ENCODE data around the gene RFFL.
A peak's percentile ranks its signal among the peaks of the same experiment; 100 is the strongest.
"Not testable (repeated sequence)": the region's sequence is repeated elsewhere in the genome, so short reads cannot be mapped to it uniquely, and the experiment has no call there.

Gene RFFL, protein sequence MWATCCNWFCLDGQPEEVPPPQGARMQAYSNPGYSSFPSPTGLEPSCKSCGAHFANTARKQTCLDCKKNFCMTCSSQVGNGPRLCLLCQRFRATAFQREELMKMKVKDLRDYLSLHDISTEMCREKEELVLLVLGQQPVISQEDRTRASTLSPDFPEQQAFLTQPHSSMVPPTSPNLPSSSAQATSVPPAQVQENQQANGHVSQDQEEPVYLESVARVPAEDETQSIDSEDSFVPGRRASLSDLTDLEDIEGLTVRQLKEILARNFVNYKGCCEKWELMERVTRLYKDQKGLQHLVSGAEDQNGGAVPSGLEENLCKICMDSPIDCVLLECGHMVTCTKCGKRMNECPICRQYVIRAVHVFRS

DNA sequence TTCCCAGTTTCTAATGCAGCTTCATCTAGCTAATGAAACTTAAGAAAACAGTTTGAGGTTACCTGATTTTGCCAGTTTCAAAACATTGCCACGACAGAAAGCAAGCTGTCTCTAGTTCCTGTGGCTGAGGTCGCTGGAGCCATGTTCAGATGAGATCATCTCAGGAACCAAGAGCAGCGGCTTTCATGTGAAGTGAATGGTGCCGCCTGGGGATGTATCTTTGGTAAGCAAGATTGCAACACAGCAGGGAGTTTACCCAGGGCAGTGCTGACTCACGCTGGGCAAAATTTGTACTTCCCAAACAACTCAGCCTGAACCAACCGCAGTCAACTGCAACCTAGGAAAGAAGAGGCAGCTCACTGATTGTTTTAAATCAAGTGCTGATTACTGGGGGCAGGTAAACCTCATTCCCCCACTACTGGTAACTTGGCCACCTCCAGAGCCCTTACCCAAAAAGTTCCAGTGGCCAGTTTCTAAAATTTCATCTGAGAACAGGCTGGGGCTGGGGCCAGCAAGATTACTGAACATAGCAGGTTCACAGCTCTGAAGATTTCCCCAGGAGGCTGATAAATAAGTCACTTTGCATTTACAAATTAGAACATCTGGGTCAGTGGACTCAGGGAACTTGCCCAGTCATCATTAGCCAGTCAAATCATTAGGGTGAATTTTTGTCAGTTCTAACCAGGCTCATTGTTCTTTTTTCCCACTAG lies at the start of gene RFFL:
Gene RFFL, minus strand, starts transcription at position 194 of the 710 bp plus-strand sequence. CDS start 37,154 bp downstream, outside the sequence.
- peak; percentile 96 for DNase-seq

DNA sequence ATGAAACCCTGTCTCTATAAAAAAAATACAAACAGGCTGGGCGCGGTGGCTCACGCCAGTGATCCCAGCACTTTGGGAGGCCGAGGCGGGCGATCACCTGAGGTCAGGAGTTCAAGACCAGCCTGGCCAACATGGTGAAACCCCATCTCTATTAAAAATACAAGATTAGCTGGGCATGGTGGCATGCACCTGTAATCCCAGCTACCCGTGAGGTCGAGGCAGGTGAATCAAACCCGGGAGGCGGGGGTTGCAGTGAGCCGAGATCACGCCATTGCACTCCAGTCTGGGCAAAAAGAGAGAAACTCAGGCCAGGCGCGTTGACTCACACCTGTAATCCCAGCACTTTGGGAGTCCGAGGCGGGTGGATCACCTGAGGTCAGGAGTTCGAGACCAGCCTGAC lies 47.3 kb upstream of the RFFL start:
- DNase-seq: not testable (repeated sequence)

DNA sequence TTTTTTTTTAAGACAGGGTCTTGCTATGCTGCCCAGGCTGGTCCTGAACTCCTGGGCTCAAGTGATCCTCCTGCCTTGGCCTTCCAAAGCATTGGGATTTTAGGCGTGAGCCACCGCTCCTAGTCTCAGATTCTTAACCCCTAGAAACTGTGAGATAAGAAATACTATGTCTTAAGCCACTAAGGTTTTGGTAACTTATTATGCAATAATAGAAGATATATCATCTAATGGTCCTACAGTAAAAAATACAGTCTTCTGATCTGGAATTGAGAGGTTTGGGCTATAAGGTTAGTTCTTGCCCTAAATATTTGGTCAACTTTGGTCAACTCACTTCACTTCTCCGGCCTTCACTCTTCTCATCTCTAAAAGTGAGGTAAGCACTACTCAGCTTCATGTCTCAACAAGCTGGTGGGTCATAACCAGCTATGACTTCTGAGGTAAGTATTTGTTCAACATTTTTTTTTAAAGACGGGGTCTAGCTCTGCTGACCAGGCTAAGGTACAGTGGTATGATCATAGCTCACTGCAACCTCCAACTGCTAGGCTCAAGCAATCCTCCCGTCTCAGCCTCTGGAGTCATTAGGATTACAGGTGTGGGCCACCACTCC lies 41.4 kb upstream of the RFFL start:
- no peak for DNase-seq

DNA sequence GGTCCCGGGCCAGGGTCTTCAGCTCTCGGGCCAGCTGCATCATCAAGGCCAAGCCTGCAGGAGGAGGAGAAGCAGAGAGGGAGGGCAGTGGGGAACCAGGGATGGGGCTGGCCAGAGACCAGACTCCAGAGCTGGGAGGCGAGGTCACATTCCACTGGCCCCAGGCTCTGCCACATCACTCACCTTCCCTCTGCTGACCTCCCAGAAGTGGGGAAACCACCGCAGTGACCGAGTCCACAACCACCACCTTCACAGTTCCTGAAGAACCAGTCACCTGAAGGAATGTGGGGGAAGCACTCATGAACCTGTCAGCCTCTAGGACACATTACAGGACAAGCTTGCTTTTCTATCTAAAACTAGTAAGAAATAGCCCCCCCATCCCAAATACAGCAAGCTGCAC lies 39.8 kb upstream of the RFFL start:
- DNase-seq: no peak

DNA sequence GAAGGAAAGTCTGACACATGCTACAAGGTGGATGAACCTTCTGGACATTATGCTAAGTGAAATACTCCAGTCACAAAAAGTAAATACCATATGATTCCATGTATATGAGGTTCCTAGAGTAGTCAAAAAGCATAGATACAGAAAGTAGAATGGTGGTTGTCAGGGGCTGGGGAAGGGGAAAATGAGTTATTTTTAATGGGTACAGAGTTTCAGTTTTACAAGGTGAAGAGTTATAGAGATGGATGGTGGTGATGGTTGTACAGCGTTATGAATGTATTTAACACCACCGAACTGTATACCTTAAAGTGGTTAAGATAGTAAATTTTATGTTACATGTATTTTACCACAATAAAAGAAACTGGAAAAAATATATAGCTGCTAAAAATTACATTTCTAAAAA lies 38.2 kb upstream of the RFFL start:
- no peak for DNase-seq

DNA sequence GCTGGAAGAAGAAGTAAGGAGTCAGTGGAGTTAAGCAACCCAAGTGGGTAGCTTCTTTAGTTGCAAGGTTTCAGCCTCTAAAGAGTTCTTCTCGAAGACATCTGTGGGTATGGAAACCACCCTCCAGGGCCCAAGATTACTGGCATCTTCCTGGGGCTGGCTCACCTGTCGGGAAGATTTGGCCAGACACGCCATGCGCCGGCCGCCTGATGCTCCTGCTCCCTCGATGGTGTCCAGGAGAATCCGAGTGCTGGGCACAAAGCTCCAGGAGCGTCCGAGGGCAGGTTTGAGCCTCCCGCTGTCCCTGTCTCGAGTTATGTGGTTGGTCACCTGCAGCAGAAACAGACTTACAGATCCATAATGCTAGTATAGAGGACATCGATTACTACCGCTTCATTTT lies 37.5 kb upstream of the RFFL start:
- no peak for DNase-seq

DNA sequence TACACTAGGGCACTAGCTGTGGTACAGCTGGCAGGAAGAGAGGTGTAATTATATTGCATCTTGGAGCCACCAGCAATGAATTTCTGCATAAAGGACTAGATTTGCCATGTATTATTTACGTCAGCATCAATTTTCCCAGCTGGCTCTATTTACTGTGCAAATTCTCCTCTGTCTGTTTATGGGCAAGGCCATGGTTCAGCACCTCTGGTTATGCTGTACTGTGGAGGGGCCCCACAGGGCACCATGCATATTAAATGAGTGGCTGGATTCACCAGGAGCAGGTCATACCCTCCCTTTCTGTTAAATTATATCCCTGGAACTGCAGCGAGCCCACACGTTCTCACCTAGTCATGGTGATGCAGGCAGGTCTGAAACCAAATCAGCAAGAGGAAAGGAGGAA lies 36.4 kb upstream of the RFFL start:
- DNase-seq: no peak

DNA sequence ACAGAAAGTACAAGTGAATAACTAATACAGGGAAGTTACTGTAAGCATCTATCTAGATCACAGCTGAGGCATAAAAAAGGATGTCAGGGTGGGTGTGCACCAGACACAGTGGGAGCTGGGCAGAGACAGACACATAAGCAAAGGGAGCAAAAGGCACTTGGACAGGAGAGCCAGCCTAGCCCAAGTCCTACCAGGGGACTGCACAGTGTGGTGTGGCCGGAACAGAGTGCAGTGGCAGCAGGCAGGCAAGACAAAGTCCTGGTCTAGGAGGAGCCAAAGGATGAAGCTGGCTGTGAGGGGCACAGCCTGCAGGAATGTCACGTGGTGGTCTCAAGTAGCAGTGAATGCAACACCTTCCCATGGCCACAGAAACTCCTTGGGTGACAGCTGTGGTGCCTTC lies 34.3 kb upstream of the RFFL start:
- DNase-seq: no peak

DNA sequence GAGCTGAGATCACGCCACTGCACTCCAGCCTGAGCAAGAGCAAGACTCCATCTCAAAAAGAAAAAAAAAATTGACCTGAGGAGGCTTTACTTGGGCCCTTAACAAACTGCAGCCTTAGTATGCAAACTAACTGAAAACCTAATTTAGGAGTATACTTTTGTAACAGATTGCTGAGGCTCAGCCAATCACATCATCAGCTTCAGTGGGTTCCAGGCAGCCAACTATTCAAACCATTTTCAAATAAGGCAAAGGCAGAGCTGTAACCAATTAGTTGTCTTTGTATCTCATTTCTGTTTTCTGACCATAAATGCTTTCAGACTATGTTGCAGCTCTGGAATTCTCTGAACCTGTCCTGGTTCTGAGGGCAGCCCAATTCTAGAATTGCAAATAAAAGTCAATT lies 32.2 kb upstream of the RFFL start:
- no peak for DNase-seq

DNA sequence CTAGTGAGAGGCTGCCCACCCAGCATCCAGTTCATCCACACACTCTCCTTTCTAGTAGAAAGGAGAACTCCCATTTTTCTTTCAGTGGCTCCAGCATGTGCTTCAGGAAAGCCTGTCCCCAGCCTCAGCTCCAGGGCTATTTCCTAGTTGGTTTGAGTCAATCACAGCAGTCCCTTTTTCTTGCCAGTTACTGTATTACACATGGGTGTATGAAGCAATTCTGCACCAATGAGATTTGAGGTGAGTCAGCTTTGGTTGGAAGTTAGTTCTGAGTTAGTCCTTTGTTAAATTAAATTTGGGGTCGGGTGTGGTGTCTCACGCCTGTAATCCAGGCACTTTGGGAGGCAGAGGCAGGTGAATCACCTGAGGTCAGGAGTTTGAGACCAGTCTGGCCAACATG lies 31.4 kb upstream of the RFFL start:
- DNase-seq: no peak

DNA sequence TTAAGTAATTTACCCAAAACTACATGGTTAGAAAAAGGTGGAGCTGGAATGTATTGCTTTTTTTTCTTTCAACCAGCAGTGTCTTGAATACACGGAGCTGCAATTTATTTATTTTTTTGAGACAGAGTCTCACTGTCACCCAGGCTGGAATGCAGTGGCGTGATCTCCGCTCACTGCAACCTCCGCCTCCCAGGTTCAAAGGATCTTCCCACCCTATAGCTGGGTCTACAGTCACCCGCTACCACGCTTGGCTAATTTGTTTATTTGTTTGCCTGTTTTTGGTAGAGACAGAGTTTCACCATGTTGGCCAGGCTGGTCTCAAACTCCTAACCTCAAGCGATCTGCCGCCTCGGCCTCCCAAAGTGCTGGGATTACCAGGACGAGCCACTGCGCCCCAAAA lies 27.2 kb upstream of the RFFL start:
- DNase-seq: not testable (repeated sequence)

DNA sequence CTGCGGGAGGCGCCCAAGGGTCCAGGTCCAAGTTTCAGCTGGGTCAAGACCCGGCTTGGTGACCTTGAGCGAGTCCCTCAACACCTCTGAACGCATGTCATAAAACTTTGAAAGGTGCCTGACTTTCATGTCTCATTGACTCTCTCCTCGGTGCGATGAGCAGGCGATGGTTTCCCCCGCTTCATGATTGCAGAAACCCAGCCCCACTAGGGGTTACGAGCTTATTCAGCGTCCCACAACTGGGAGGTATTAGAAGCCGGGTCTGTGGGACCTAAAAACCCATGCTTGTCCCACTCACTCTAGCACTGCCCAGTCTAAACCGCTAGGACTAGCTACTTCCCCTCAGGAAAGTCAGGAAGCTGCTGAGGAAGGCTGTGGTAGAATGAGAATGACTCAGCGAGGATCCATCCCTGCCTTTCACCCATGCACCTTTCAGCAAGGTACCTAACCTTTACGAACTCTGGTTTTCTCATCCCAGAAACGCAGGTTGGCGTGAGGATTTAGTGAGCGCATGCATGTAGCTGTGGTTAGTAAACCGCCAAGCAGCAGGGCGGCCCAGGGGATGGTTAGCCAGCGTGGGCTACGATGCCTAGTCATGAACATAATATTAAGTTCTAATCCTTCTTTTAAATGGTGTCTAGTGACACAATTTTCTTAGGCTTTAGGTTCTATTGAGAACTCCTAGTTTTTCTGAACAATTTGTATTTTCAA lies 26.2 kb upstream of the RFFL start:
- no peak for DNase-seq

DNA sequence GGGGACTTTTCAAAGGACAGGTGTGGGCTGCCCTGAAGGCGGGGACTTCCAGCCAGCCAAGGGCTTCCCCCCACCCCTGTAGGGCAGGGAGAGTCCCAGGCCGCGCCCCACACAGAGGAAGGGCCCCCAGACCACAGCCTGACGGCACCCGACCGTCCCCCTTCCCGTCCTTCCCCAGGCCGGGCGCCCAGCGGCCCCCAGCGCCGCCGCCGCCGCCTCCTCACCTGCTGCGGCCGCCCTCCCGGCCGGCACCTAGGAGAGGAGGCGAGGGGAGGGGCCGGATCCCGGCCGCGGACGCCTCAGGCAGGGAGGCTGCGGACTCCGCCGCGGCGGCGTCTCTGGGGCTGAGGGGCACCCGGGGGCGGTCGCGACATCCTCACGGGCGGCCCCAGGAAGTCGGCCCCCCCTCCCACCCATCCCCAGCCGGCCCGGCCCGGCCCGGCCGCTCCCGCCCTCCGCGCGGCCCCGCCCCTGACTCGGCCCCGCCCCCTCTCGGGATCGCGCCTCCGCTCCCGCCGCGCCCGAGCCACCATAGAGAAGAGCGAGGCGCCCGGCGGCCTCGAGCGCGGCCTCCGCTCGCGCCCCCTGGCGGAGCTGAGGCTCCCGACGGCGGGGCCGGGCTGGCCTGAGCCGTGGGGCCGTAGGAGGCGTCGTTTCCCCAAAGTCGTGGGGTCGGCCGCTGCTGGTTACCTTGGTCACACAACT lies 25.5 kb upstream of the RFFL start:
- DNase-seq: peak; percentile 58

DNA sequence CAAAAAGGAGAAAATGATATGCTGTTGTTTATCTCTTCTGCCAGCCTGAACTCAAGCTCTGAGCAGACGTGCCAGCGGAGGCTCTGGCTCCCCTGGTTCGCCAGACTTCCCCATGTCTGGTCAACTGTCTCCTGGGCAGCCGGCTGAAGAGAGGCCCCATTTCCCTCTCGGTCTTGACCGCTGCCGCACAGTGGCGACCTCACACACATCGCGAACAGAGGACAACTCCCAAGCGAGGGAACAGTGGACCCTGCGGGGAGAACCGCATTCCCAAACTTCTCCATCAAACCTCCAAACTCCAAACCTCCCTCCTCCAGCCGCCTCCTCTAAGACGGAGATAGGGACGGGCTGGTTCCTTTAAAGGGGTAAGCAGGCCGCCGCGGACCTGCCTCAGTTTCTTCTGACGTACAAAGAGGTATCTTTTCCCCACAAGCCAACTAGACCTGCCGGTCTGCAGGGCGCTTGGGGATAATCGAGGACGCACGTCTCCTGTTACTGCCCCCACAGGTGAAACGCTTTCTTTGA lies 24.9 kb upstream of the RFFL start:
- no peak for DNase-seq

DNA sequence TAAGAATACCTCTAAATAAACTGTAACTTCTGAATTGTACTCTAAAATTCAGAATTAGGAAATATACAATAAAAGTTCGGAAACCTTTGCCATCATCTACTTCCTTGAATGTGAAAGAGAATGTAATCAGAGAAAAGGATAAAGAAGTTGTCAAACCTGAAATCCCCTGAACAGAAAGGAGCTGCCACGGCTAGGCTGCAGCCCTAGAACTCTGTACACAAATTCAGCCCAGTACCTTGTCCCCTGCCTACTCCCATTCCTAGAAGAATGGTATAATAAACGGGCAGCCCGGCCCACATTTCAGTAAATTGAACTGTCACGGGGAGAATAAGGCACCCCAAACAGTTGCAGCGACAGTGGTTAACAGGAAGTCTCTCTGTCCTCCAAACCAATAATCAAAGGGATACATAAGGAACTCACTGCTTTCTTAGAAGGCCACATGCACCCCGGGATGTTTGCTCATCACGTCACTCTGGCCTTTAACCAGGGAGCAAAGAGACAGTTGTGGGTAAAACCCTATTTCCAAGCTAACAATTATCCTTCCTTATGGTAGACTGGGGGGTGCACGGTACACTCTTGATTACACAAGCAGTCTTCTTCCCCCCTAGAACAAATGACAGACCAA lies 24.3 kb upstream of the RFFL start:
- DNase-seq: no peak

DNA sequence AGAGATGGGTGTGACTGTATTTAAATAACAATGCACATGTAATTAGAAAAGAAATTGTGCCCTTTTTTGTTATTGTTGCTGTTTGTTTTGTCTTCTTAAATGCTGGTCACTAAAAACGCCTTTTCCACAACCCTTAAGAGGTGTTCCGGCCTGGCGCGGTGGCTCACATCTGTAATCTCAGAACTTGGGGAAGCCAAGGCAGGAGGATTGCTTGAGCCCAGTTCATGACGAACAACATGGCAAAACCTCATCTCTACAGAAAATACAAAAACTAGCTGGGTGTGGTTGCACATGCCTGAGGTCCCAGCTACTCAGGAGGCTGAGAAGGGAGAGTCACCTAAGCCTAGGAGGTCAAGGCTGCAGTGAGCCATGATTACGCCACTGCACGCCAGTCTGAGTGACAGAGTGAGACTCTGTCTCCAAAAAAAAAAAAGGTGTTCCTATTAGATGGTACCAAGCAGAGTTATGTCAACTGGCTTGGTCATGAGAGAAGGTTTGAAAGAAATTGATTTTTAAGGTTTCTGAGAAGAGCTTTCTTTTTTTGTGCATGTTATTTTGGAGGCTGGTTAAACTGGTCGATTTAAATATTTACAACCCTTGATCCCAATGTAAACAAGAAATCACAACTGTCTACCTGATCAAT lies 23.5 kb upstream of the RFFL start:
- DNase-seq: no peak

DNA sequence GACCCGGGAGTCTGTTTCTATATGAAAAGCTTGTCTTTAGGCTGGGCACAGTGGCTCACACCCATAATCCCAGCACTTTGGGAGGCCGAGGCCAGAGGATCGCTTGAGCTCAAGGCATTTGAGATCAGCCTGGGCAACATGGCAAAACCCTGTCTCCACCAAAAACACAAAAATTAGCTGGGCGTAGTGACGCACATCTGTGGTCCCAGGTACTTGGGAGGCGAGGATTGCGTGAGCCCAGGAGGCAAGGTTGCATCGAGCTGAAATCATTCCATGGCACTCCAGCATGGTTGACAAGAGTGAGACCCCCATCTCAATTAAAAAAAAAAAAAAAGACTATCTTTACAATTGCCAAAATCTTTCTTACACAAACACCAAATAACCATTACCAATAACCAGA lies 22.7 kb upstream of the RFFL start:
- DNase-seq: no peak

DNA sequence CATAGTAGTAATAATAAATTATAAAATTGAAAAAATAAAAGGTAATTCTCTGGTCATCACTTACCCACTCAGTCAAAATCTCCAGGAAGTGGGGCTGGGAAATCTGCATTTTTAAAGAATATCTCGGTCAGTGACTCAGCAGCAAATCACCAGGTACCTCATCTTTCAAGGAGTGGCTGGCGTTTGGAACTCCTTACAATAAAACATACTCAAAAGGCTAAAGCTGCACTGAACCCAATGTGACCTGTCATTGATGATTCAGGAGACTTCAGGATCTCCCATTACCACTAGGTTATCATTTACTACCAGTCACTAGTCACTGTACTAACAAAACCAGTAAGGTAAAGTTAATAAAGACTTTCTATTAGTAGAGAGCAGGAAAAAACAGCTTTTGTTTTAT lies 21.5 kb upstream of the RFFL start:
- DNase-seq: no peak

DNA sequence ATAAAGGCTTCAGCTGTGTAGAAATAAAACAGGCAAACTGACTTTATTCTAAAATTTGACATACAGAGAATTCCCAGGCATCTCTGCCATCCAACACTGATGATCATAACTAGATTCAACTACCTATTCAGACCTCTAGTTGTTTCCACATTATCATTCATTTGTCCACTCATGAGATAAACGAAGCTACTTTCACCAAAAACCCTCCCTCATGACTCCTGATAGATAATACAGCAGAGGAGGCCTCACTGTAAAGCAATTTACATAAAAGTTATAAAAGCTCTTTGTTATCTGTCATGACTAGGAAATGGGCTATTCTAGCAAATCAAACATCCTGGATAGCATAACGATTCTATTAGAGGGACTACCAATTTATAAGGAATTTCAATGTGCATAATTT lies 19.6 kb upstream of the RFFL start:
- no peak for DNase-seq

DNA sequence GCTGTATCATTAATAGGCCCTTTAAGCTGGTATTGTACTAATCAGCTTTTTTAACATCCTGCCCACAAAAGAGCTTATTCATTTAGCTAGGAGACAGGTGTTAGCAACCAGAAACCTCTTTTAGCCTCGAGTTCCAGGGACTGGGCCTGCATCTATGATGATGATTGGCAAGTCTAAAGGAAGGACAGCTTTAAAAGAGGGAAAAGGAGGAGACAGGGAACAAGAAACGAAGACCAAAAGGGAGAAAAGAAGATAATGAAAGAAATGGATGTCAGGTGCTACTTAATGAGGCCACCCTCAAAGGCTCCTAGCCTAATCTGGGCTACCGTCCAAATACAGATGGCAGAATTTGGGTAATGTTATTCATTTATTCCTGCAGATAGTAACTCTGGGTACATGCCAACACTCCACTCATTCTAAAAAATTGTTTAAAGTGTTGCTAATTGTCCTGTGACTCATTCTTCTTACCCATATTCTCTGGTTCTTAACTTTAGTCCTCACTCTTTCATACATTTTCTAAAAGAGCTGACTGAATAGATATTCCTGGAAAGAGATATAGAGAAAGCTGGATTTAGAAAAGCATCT lies 18.7 kb upstream of the RFFL start:
- DNase-seq: peak; percentile 83

DNA sequence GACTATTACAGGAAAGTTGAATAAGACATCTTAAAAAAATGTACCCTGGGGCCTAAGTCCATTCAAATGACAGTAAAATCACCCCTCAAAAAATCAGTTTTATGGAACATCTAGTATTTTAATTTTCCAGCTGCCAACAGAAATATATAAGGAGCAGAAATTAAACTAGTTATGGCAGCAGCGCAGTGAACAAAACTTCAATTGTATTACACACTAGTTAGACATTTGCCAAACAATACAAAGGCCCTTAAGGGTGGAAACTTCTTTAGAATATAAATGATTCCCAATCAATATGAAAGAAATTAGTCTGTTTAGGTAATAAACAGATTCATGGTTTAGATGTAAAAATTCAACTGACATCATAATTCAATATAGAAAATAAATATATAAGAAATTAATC lies 18.1 kb upstream of the RFFL start:
- DNase-seq: no peak

All from DMS79 (cell line).